LNCaP clone FGC (cell line): ENCODE data around the gene SPAG9.

ENCODE experiments used
- DNase-seq: peaks from one replicate; pipeline ENCODE4 v3.0.0-alpha.2; 2011; ENCODE audit warnings: low read depth
- H3K4me3 ChIP-seq: 2 replicates; pipeline ENCODE4 v1.5.1; 2011; ENCODE audit warnings: mild to moderate bottlenecking, low read depth, low read length, control low read depth
- CTCF ChIP-seq: IDR thresholded peaks from 2 replicates; pipeline ENCODE4 v1.5.1; 2012; ENCODE audit warnings: mild to moderate bottlenecking; ENCODE audit not compliant: control insufficient read depth, insufficient read depth; ENCODE audit errors: extremely low read depth

SPAG9 gene

GRCh38 chr17:50916708-50917417 is 203.8 kb downstream of the SPAG9 start:
- no peak for DNase-seq
- no peak overlapping the region for H3K4me3 ChIP-seq
- TF ChIP-seq CTCF, result no peak

- no peak for DNase-seq
- TF ChIP-seq CTCF, result no peak
- no peak overlapping the region for H3K4me3 ChIP-seq
Observed at GRCh38 chr17:50916026-50916707, 204.5 kb downstream of the SPAG9 start.

GRCh38 chr17:50914505-50915063 is 206.1 kb downstream of the SPAG9 start:
- no peak for DNase-seq
- H3K4me3 ChIP-seq, result no peak overlapping the region
- no peak for TF ChIP-seq CTCF

GRCh38 chr17:50913120-50913519 is 207.5 kb downstream of the SPAG9 start:
- DNase-seq, result no peak
- no peak for TF ChIP-seq CTCF
- no peak overlapping the region for H3K4me3 ChIP-seq
